Activated CD8-positive, alpha-beta memory T cell treated with anti-CD3 and anti-CD28 coated beads for 24 hours (primary cell): ENCODE measurements around the gene AP5Z1.
A peak's percentile ranks its signal among the peaks of the same experiment; 100 is the strongest.

Experiments used
- DNase-seq: peaks from one replicate; pipeline ENCODE4 v3.0.0-alpha.2; 2020

Gene AP5Z1

GRCh38 chr7:4747013-4747412 is 28.4 kb upstream of the AP5Z1 start:
- no peak for DNase-seq

- no peak for DNase-seq
Measured at GRCh38 chr7:4747746-4748145, 27.7 kb upstream of the AP5Z1 start.

- DNase-seq, result no peak
Measured at GRCh38 chr7:4748231-4748681, 27.2 kb upstream of the AP5Z1 start.

GRCh38 chr7:4749363-4749762 is 26.1 kb upstream of the AP5Z1 start:
- DNase-seq, result no peak

- DNase-seq, result no peak
Measured at GRCh38 chr7:4749798-4750197, 25.6 kb upstream of the AP5Z1 start.

- DNase-seq, result no peak
Measured at GRCh38 chr7:4751398-4751947, 23.9 kb upstream of the AP5Z1 start.

GRCh38 chr7:4753598-4754432 is 21.6 kb upstream of the AP5Z1 start:
- DNase-seq, result peak; percentile 94

GRCh38 chr7:4754433-4755010 is 20.9 kb upstream of the AP5Z1 start:
- no peak for DNase-seq

GRCh38 chr7:4755045-4755444 is 20.4 kb upstream of the AP5Z1 start:
- no peak for DNase-seq

- no peak for DNase-seq
Measured at GRCh38 chr7:4758111-4758510, 17.3 kb upstream of the AP5Z1 start.

GRCh38 chr7:4758791-4759190 is 16.6 kb upstream of the AP5Z1 start:
- DNase-seq, result no peak

GRCh38 chr7:4759211-4759610 is 16.2 kb upstream of the AP5Z1 start:
- DNase-seq, result no peak

- DNase-seq, result no peak
Measured at GRCh38 chr7:4760952-4761351, 14.5 kb upstream of the AP5Z1 start.

- no peak for DNase-seq
Measured at GRCh38 chr7:4762121-4763055, 13.0 kb upstream of the AP5Z1 start.

- DNase-seq, result no peak
Measured at GRCh38 chr7:4763091-4763793, 12.2 kb upstream of the AP5Z1 start.

- no peak for DNase-seq
Measured at GRCh38 chr7:4763794-4764185, 11.6 kb upstream of the AP5Z1 start.

GRCh38 chr7:4764402-4765007 is 10.9 kb upstream of the AP5Z1 start:
- no peak for DNase-seq

GRCh38 chr7:4765776-4766490 is 9.5 kb upstream of the AP5Z1 start:
- DNase-seq, result no peak

- DNase-seq, result no peak
Measured at GRCh38 chr7:4766666-4767519, 8.5 kb upstream of the AP5Z1 start.
